ENCODE data around the gene ELF1.

ELF1 gene

DNA sequence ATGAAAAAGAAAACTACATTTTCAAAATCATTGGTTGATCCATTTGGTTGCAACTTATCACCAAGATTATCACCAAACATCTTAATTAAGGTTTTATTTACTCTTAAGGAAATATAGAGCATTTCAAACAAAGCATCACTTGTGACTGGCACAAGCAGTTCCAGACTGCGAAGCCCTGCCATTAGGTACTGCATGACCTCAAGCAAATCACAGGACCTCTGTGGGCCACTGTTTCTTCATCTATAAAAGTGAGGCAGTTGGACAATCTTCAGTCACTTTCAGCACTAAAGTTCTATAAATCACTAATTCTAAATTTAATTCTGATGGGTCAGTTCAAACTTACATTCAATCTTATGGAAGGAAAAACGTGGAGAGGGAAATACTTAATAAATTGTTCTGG is 2.0 kb downstream of the ELF1 start:
- no peak overlapping the region for H3K4ac ChIP-seq (ENCODE audit: low read length)
- H2BK5ac ChIP-seq (ENCODE audit: low read length), result no peak overlapping the region
- H4K8ac ChIP-seq (ENCODE audit: low read depth, low read length), result no peak overlapping the region
- DNase-seq (ENCODE audit: low spot score), result no peak
- H2AK5ac ChIP-seq (ENCODE audit: low read depth, low read length), result no peak overlapping the region
- H2AFZ ChIP-seq (ENCODE audit: low read length), result no peak overlapping the region
- H3K9me3 ChIP-seq (replicated peaks in 1 of 2; ENCODE audit: control insufficient read depth in 2 of 2, insufficient read depth in 1 of 2, low read depth in 1 of 2, low read length in 2 of 2), result no peaks in the 10 kb centered on the region
- no peak overlapping the region for H2BK120ac ChIP-seq (ENCODE audit: low read depth, low read length)
- H3K4me2 ChIP-seq (ENCODE audit: insufficient read depth, low read length, poor library complexity, severe bottlenecking), result no peak overlapping the region
- no peak overlapping the region for H3K27ac ChIP-seq (replicated peaks; ENCODE audit: low read length)
- no peaks in the 10 kb centered on the region for H3K27me3 ChIP-seq (ENCODE audit: control insufficient read depth in 3 of 3, insufficient read depth in 3 of 3, low read depth in 1 of 3, low read length in 3 of 3)
- H3K14ac ChIP-seq (ENCODE audit: low read length), result no peak overlapping the region
- no peak overlapping the region for H2BK15ac ChIP-seq (ENCODE audit: low read length)
- no peak overlapping the region for H3K4me3 ChIP-seq (ENCODE audit: low read length in 2 of 2)
- WGBS, 2 donors (ENCODE audit: extremely low coverage in 2 of 2, insufficient read length in 2 of 2, insufficient replicate concordance in 1 of 2), result no CpG with 5 or more reads among the region's 2 CpGs
- peaks cover 0 to 3% of the 10 kb centered on the region in 2 donors for H3K4me1 ChIP-seq (ENCODE audit: control insufficient read depth in 2 of 2, insufficient read depth in 1 of 2, low read depth in 1 of 2, low read length in 2 of 2)
- H2BK12ac ChIP-seq (ENCODE audit: low read length), result no peak overlapping the region
- H3K36me3 ChIP-seq (replicated peaks in 1 of 2; ENCODE audit: control insufficient read depth in 2 of 2, insufficient read depth in 2 of 2, low read length in 2 of 2), result no peaks in the 10 kb centered on the region
- no peak overlapping the region for H3K18ac ChIP-seq (ENCODE audit: low read length)
- H3K79me1 ChIP-seq (ENCODE audit: low read depth, low read length), result no peaks in the 10 kb centered on the region
- H4K91ac ChIP-seq (ENCODE audit: low read depth, low read length, poor library complexity), result no peak overlapping the region
- H3K23ac ChIP-seq (ENCODE audit: low read depth, low read length, poor library complexity), result no peak overlapping the region
- no peak overlapping the region for H3K9ac ChIP-seq (ENCODE audit: low read depth, low read length, poor library complexity)

- H3K4me2 ChIP-seq (ENCODE audit: insufficient read depth, low read length, poor library complexity, severe bottlenecking), result no peak overlapping the region
- H4K8ac ChIP-seq (ENCODE audit: low read depth, low read length), result no peak overlapping the region
- no peaks in the 10 kb centered on the region for H3K36me3 ChIP-seq (replicated peaks in 1 of 2; ENCODE audit: control insufficient read depth in 2 of 2, insufficient read depth in 2 of 2, low read length in 2 of 2)
- H2BK5ac ChIP-seq (ENCODE audit: low read length), result no peak overlapping the region
- H3K18ac ChIP-seq (ENCODE audit: low read length), result no peak overlapping the region
- H3K27me3 ChIP-seq (ENCODE audit: control insufficient read depth in 3 of 3, insufficient read depth in 3 of 3, low read depth in 1 of 3, low read length in 3 of 3), result no peaks in the 10 kb centered on the region
- DNase-seq (ENCODE audit: low spot score), result no peak
- H3K4me1 ChIP-seq (ENCODE audit: control insufficient read depth in 2 of 2, insufficient read depth in 1 of 2, low read depth in 1 of 2, low read length in 2 of 2), result peaks cover 0 to 3% of the 10 kb centered on the region in 2 donors
- H3K4ac ChIP-seq (ENCODE audit: low read length), result no peak overlapping the region
- H2AK5ac ChIP-seq (ENCODE audit: low read depth, low read length), result no peak overlapping the region
- no peak overlapping the region for H2BK12ac ChIP-seq (ENCODE audit: low read length)
- H3K14ac ChIP-seq (ENCODE audit: low read length), result no peak overlapping the region
- no peaks in the 10 kb centered on the region for H3K79me1 ChIP-seq (ENCODE audit: low read depth, low read length)
- H3K9me3 ChIP-seq (replicated peaks in 1 of 2; ENCODE audit: control insufficient read depth in 2 of 2, insufficient read depth in 1 of 2, low read depth in 1 of 2, low read length in 2 of 2), result no peaks in the 10 kb centered on the region
- no peak overlapping the region for H4K91ac ChIP-seq (ENCODE audit: low read depth, low read length, poor library complexity)
- no CpG with 5 or more reads among the region's 6 CpGs for WGBS, 2 donors (ENCODE audit: extremely low coverage in 2 of 2, insufficient read length in 2 of 2, insufficient replicate concordance in 1 of 2)
- no peak overlapping the region for H3K9ac ChIP-seq (ENCODE audit: low read depth, low read length, poor library complexity)
- H2AFZ ChIP-seq (ENCODE audit: low read length), result no peak overlapping the region
- H2BK15ac ChIP-seq (ENCODE audit: low read length), result no peak overlapping the region
- H3K4me3 ChIP-seq (ENCODE audit: low read length in 2 of 2), result no peak overlapping the region
- H2BK120ac ChIP-seq (ENCODE audit: low read depth, low read length), result no peak overlapping the region
- H3K27ac ChIP-seq (replicated peaks; ENCODE audit: low read length), result no peak overlapping the region
- no peak overlapping the region for H3K23ac ChIP-seq (ENCODE audit: low read depth, low read length, poor library complexity)
Observed at GRCh38 chr13:41015920-41016319, 3.2 kb downstream of the ELF1 start.

GRCh38 chr13:41013835-41014234 is 5.3 kb downstream of the ELF1 start:
- Histone ChIP-seq H2BK5ac (ENCODE audit: low read length) (no peak overlapping the region), H3K4me3 (ENCODE audit: low read length in 2 of 2) (no peak overlapping the region), H3K27ac (replicated peaks; ENCODE audit: low read length) (no peak overlapping the region), H2BK15ac (ENCODE audit: low read length) (no peak overlapping the region), H4K8ac (ENCODE audit: low read depth, low read length) (no peak overlapping the region), H2AK5ac (ENCODE audit: low read depth, low read length) (no peak overlapping the region), H3K9me3 (replicated peaks in 1 of 2; ENCODE audit: control insufficient read depth in 2 of 2, insufficient read depth in 1 of 2, low read depth in 1 of 2, low read length in 2 of 2) (no peaks in the 10 kb centered on the region), H3K14ac (ENCODE audit: low read length) (no peak overlapping the region), H4K91ac (ENCODE audit: low read depth, low read length, poor library complexity) (no peak overlapping the region), H2BK12ac (ENCODE audit: low read length) (no peak overlapping the region), H3K4ac (ENCODE audit: low read length) (no peak overlapping the region), H3K4me2 (ENCODE audit: insufficient read depth, low read length, poor library complexity, severe bottlenecking) (no peak overlapping the region), H3K4me1 (ENCODE audit: control insufficient read depth in 2 of 2, insufficient read depth in 1 of 2, low read depth in 1 of 2, low read length in 2 of 2) (peaks cover 0 to 1% of the 10 kb centered on the region in 2 donors), H3K79me1 (ENCODE audit: low read depth, low read length) (no peaks in the 10 kb centered on the region), H3K18ac (ENCODE audit: low read length) (no peak overlapping the region), H3K23ac (ENCODE audit: low read depth, low read length, poor library complexity) (no peak overlapping the region), H3K27me3 (ENCODE audit: control insufficient read depth in 3 of 3, insufficient read depth in 3 of 3, low read depth in 1 of 3, low read length in 3 of 3) (no peaks in the 10 kb centered on the region), H2BK120ac (ENCODE audit: low read depth, low read length) (no peak overlapping the region), H3K9ac (ENCODE audit: low read depth, low read length, poor library complexity) (no peak overlapping the region), H2AFZ (ENCODE audit: low read length) (no peak overlapping the region), H3K36me3 (replicated peaks in 1 of 2; ENCODE audit: control insufficient read depth in 2 of 2, insufficient read depth in 2 of 2, low read length in 2 of 2) (no peaks in the 10 kb centered on the region)
- WGBS, 2 donors (ENCODE audit: extremely low coverage in 2 of 2, insufficient read length in 2 of 2, insufficient replicate concordance in 1 of 2), result no CpG with 5 or more reads among the region's 2 CpGs
- DNase-seq (ENCODE audit: low spot score), result no peak

- no CpG with 5 or more reads among the region's 2 CpGs for WGBS, 2 donors (ENCODE audit: extremely low coverage in 2 of 2, insufficient read length in 2 of 2, insufficient replicate concordance in 1 of 2)
Observed at GRCh38 chr13:41012536-41012935, 6.6 kb downstream of the ELF1 start.

More at GRCh38 chr13:41012536-41012935, 6.6 kb downstream of the ELF1 start:
- no peak overlapping the region for H3K9ac ChIP-seq (ENCODE audit: low read depth, low read length, poor library complexity)
- H3K27me3 ChIP-seq (ENCODE audit: control insufficient read depth in 3 of 3, insufficient read depth in 3 of 3, low read depth in 1 of 3, low read length in 3 of 3), result no peaks in the 10 kb centered on the region
- no peaks in the 10 kb centered on the region for H3K36me3 ChIP-seq (replicated peaks in 1 of 2; ENCODE audit: control insufficient read depth in 2 of 2, insufficient read depth in 2 of 2, low read length in 2 of 2)
- no peak overlapping the region for H2BK120ac ChIP-seq (ENCODE audit: low read depth, low read length)
- no peak overlapping the region for H2BK12ac ChIP-seq (ENCODE audit: low read length)
- no peak overlapping the region for H3K14ac ChIP-seq (ENCODE audit: low read length)
- H2AK5ac ChIP-seq (ENCODE audit: low read depth, low read length), result no peak overlapping the region
- H3K27ac ChIP-seq (replicated peaks; ENCODE audit: low read length), result no peak overlapping the region
- no peak overlapping the region for H2BK15ac ChIP-seq (ENCODE audit: low read length)
- no peak overlapping the region for H3K4ac ChIP-seq (ENCODE audit: low read length)
- peaks cover 2 to 4% of the 10 kb centered on the region in 2 donors for H3K4me1 ChIP-seq (ENCODE audit: control insufficient read depth in 2 of 2, insufficient read depth in 1 of 2, low read depth in 1 of 2, low read length in 2 of 2)
- H4K8ac ChIP-seq (ENCODE audit: low read depth, low read length), result no peak overlapping the region
- no peak for DNase-seq (ENCODE audit: low spot score)
- no peak overlapping the region for H2AFZ ChIP-seq (ENCODE audit: low read length)
- no peak overlapping the region for H3K18ac ChIP-seq (ENCODE audit: low read length)
- H3K4me3 ChIP-seq (ENCODE audit: low read length in 2 of 2), result no peak overlapping the region
- H3K4me2 ChIP-seq (ENCODE audit: insufficient read depth, low read length, poor library complexity, severe bottlenecking), result no peak overlapping the region
- no peak overlapping the region for H4K91ac ChIP-seq (ENCODE audit: low read depth, low read length, poor library complexity)
- H3K9me3 ChIP-seq (replicated peaks in 1 of 2; ENCODE audit: control insufficient read depth in 2 of 2, insufficient read depth in 1 of 2, low read depth in 1 of 2, low read length in 2 of 2), result no peaks in the 10 kb centered on the region
- H2BK5ac ChIP-seq (ENCODE audit: low read length), result no peak overlapping the region
- no peak overlapping the region for H3K23ac ChIP-seq (ENCODE audit: low read depth, low read length, poor library complexity)
- no peaks in the 10 kb centered on the region for H3K79me1 ChIP-seq (ENCODE audit: low read depth, low read length)

Measured in neuronal stem cell (in vitro differentiated cells).